ENCODE results near the gene KNSTRN.

DNA sequence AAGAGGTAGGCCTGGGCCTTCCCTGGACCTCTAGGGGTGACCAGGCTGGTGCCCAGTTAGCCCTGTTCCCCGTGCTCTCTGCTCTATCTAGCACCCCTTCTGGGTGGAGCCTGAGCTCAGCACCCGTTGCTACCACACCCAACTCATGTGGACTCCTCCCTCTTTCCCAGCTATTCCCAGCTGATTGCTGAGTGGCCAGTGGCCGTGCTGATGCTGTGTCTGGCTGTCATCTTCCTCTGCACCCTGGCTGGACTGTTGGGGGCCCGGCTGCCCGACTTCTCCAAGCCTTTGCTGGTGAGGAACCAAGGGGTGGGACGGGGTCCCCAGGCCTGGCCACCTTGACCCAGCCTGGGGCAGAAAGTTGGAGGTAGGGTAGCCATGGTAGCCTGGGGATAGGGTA lies 18.3 kb upstream of the KNSTRN start:
- TF ChIP-seq, protein P1, sequence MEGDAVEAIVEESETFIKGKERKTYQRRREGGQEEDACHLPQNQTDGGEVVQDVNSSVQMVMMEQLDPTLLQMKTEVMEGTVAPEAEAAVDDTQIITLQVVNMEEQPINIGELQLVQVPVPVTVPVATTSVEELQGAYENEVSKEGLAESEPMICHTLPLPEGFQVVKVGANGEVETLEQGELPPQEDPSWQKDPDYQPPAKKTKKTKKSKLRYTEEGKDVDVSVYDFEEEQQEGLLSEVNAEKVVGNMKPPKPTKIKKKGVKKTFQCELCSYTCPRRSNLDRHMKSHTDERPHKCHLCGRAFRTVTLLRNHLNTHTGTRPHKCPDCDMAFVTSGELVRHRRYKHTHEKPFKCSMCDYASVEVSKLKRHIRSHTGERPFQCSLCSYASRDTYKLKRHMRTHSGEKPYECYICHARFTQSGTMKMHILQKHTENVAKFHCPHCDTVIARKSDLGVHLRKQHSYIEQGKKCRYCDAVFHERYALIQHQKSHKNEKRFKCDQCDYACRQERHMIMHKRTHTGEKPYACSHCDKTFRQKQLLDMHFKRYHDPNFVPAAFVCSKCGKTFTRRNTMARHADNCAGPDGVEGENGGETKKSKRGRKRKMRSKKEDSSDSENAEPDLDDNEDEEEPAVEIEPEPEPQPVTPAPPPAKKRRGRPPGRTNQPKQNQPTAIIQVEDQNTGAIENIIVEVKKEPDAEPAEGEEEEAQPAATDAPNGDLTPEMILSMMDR (IDR thresholded peaks at IDR 0.05), result no peak
- TF ChIP-seq POLR2A (IDR thresholded peaks at IDR 0.05) (no peak), POLR2AphosphoS5 (IDR thresholded peaks at IDR 0.05) (no peak)
